Measurements from ENCODE around the gene PLOD3. TPM values are rescaled to one million over a fixed set of nuclear protein-coding genes. Genes with fewer than 3 reads are reported as not detected.

The PLOD3 gene
- total and polyA plus RNA-seq, 2 donors from 2014 or later = 53.5 to 78.8 TPM

- no peak overlapping the region for H3K9ac ChIP-seq (ENCODE audit: low read length in 3 of 3)
- no peak overlapping the region for H3K27ac ChIP-seq (ENCODE audit: low read depth in 2 of 2, low read length in 2 of 2)
- FAIRE-seq (no peak), DNase-seq (no peak)
- H3K9me3 ChIP-seq (ENCODE audit: control insufficient read depth in 2 of 3, insufficient read depth in 1 of 3, low read length in 3 of 3) = no peaks in the 10 kb centered on the region
- intact Hi-C loops (cut with DNase I) = no loop called here
- TF ChIP-seq, protein P1, sequence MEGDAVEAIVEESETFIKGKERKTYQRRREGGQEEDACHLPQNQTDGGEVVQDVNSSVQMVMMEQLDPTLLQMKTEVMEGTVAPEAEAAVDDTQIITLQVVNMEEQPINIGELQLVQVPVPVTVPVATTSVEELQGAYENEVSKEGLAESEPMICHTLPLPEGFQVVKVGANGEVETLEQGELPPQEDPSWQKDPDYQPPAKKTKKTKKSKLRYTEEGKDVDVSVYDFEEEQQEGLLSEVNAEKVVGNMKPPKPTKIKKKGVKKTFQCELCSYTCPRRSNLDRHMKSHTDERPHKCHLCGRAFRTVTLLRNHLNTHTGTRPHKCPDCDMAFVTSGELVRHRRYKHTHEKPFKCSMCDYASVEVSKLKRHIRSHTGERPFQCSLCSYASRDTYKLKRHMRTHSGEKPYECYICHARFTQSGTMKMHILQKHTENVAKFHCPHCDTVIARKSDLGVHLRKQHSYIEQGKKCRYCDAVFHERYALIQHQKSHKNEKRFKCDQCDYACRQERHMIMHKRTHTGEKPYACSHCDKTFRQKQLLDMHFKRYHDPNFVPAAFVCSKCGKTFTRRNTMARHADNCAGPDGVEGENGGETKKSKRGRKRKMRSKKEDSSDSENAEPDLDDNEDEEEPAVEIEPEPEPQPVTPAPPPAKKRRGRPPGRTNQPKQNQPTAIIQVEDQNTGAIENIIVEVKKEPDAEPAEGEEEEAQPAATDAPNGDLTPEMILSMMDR (IDR thresholded peaks at IDR 0.05; ENCODE audit: borderline replicate concordance, extremely low read depth, insufficient read depth) = no peak
- H3K4me1 ChIP-seq (ENCODE audit: control insufficient read depth in 2 of 3, insufficient read depth in 2 of 3, low read depth in 1 of 3, low read length in 3 of 3) = peaks cover 0 to 26% (median 11%) of the 10 kb centered on the region in 3 donors
- H3K27me3 ChIP-seq (ENCODE audit: control insufficient read depth, insufficient read depth, low read length) = no peaks in the 10 kb centered on the region
- H3K36me3 ChIP-seq (ENCODE audit: control insufficient read depth in 2 of 3, insufficient read depth in 3 of 3, low read length in 3 of 3) = peaks cover 0 to 11% (median 0%) of the 10 kb centered on the region in 3 donors
- H3K4me3 ChIP-seq (ENCODE audit: low read length in 3 of 3) = no peak overlapping the region
Observed at GRCh38 chr7:101241015-101241363, 23.6 kb upstream of the PLOD3 start.

- H3K27ac ChIP-seq (ENCODE audit: low read depth in 2 of 2, low read length in 2 of 2) = no peak overlapping the region
- intact Hi-C loops (cut with DNase I) = no loop called here
- H3K9ac ChIP-seq (ENCODE audit: low read length in 3 of 3) = no peak overlapping the region
Observed at GRCh38 chr7:101240226-101241014, 23.0 kb upstream of the PLOD3 start.

DNA sequence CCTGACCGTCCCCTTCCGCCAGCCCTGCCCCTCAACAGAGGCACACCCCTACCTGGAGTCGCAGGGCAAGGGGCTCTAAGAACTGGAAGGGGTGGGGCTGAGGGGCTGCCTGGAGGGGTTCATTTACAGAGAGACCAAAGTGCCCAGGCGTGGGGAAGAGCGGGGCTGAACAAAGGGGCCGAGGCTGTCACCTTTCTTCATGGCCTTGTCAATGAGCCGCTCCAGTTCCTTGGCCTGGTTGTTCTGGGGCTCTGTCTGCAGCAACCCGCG is 22.5 kb upstream of the PLOD3 start:
- Histone ChIP-seq H3K4me1 (ENCODE audit: control insufficient read depth in 2 of 3, insufficient read depth in 2 of 3, low read depth in 1 of 3, low read length in 3 of 3) (peaks cover 0 to 26% (median 6%) of the 10 kb centered on the region in 3 donors), H3K27ac (ENCODE audit: low read depth in 2 of 2, low read length in 2 of 2) (peak overlapping the region; percentile 43), H3K4me3 (ENCODE audit: low read length in 3 of 3) (no peak overlapping the region), H3K9ac (ENCODE audit: low read length in 3 of 3) (no peak overlapping the region), H3K27me3 (ENCODE audit: control insufficient read depth, insufficient read depth, low read length) (no peaks in the 10 kb centered on the region), H3K9me3 (ENCODE audit: control insufficient read depth in 2 of 3, insufficient read depth in 1 of 3, low read length in 3 of 3) (no peaks in the 10 kb centered on the region), H3K36me3 (ENCODE audit: control insufficient read depth in 2 of 3, insufficient read depth in 3 of 3, low read length in 3 of 3) (peaks cover 0 to 11% (median 0%) of the 10 kb centered on the region in 3 donors)
- TF ChIP-seq, protein P1 (IDR thresholded peaks at IDR 0.05; ENCODE audit: borderline replicate concordance, extremely low read depth, insufficient read depth) = no peak
- FAIRE-seq (no peak), DNase-seq (no peak)
- intact Hi-C loops (cut with DNase I) = no loop called here

More at GRCh38 chr7:101240226-101241014, 23.0 kb upstream of the PLOD3 start:
- H3K4me1 ChIP-seq (ENCODE audit: control insufficient read depth in 2 of 3, insufficient read depth in 2 of 3, low read depth in 1 of 3, low read length in 3 of 3) = peaks cover 0 to 26% (median 6%) of the 10 kb centered on the region in 3 donors
- TF ChIP-seq, protein P1 (IDR thresholded peaks at IDR 0.05; ENCODE audit: borderline replicate concordance, extremely low read depth, insufficient read depth) = no peak
- no peak overlapping the region for H3K4me3 ChIP-seq (ENCODE audit: low read length in 3 of 3)
- H3K27me3 ChIP-seq (ENCODE audit: control insufficient read depth, insufficient read depth, low read length) = no peaks in the 10 kb centered on the region
- DNase-seq (peak in 1 of 5 donors; percentile 35), FAIRE-seq (no peak)
- H3K36me3 ChIP-seq (ENCODE audit: control insufficient read depth in 2 of 3, insufficient read depth in 3 of 3, low read length in 3 of 3) = peaks cover 0 to 11% (median 0%) of the 10 kb centered on the region in 3 donors
- H3K9me3 ChIP-seq (ENCODE audit: control insufficient read depth in 2 of 3, insufficient read depth in 1 of 3, low read length in 3 of 3) = no peaks in the 10 kb centered on the region
